ENCODE data around the gene TRPC4.
A peak's percentile ranks its signal among the peaks of the same experiment; 100 is the strongest.

Gene TRPC4

DNA sequence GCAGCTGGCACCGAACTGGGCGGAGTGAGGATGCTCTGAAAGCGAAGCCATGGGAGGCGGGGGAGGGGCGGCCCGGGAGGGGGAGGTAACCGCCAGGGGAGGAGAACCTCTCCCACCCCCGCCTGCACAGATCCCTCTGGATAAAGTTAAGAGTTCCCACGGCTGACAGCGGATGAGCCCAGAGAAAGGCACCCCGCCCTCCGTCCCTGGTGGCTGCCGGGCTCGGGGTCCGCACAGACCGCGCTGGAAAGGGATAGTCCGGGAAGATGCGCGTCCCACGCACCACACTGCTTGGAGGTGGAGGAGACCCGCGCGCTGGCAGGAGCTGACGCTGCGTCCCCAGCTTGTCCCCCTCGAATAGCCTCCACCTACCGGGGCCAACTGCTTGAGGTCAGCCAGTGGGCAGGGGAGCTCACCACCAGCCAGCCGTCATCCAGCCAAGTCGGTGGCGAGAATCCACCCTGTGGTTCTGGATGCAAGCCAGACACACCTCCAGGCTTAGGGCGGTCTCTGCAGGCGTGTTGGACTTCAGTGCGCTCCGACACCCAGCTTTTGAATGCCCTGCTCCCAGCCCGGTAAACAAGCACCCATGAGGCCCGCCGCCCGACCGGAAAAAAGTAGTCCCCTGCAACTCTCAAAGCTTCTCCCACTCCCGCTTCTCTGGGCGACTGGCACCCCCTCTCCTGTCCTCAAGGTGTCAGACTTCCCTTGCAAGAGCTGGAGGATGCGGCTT, at the start of gene TRPC4:
Gene TRPC4, minus strand, starts transcription at position 17 of the 733 bp plus-strand sequence. CDS start 86,439 bp downstream, outside the sequence.
- Mint-ChIP-seq H3K9me3 (peaks cover 0 to 6% of the 10 kb centered on the region in 2 donors), H3K27me3 (peaks cover 35% of the 10 kb centered on the region), H3K27ac (no peak within 1 kb of the TSS), H3K4me3 (peak within 1 kb of the TSS in 1 of 2 donors; percentile 29), H3K4me1 (peaks cover 13% of the 10 kb centered on the region)
- ATAC-seq (peak; percentile 26), DNase-seq (no peak)

DNA sequence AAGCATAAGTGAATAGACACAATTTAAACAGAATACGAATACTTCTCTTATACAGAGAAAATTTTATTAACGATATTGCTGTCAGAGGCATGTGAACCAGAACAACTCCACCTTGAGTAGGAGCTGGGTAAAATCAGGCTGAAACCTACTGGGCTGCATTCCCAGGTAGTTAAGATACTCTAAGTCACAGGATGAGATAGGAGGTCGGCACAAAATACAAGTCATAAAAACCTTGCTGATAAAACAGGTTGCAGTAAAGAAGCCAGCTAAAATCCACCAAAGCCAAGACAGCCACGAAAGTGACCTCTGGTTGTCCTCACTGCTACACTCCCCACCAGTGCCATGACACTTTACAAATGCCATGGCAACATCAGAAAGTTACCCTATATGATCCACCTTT, 49.2 kb upstream of the TRPC4 start:
- Mint-ChIP-seq H3K4me1 (no peaks in the 10 kb centered on the region), H3K27me3 (no peaks in the 10 kb centered on the region), H3K27ac (no peak overlapping the region), H3K4me3 (no peak overlapping the region), H3K9me3 (peaks cover 0 to 10% of the 10 kb centered on the region in 2 donors)
- ATAC-seq: no peak
- DNase-seq: no peak

DNA sequence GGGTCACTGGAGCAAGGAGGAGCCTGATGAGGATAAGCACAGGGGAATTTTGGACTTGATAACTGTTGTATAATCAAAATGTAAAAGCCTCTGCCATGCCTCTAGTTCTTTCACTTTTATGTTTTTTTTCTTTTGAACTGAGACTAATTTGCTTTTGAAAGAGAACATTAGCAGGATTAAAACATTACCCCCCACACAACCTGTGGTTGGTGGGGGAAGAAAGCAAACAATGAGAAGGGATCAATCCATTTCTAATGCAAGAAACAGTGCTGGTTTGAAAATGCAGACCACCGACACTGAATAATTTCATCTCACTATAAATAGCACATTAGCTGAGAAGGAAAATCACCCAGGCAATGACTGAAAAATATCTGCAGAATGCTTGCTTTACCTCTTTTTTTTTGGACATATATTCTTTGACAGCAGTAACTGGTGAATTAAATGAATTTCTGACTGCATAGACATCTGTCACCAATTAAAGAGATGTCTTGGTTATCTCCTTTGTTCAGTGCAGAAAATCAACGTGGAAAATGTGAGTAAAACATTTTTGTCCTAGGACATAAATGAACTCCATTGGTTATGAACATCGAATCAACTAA, 48.6 kb upstream of the TRPC4 start:
- DNase-seq (no peak), ATAC-seq (no peak)
- H3K27me3 Mint-ChIP-seq: no peaks in the 10 kb centered on the region
- no peak overlapping the region for H3K4me3 Mint-ChIP-seq
- peaks cover 0 to 10% of the 10 kb centered on the region in 2 donors for H3K9me3 Mint-ChIP-seq
- H3K27ac Mint-ChIP-seq: no peak overlapping the region
- H3K4me1 Mint-ChIP-seq: no peaks in the 10 kb centered on the region

- no peak for ATAC-seq
- H3K4me3 Mint-ChIP-seq: no peak overlapping the region
- peaks cover 10 to 17% of the 10 kb centered on the region in 2 donors for H3K9me3 Mint-ChIP-seq
- no peaks in the 10 kb centered on the region for H3K4me1 Mint-ChIP-seq
- H3K27ac Mint-ChIP-seq: peak overlapping the region in 1 of 2 donors; percentile 57
- no peak for DNase-seq
- no peaks in the 10 kb centered on the region for H3K27me3 Mint-ChIP-seq
Observed at GRCh38 chr13:37914781-37915391, 45.3 kb upstream of the TRPC4 start.

DNA sequence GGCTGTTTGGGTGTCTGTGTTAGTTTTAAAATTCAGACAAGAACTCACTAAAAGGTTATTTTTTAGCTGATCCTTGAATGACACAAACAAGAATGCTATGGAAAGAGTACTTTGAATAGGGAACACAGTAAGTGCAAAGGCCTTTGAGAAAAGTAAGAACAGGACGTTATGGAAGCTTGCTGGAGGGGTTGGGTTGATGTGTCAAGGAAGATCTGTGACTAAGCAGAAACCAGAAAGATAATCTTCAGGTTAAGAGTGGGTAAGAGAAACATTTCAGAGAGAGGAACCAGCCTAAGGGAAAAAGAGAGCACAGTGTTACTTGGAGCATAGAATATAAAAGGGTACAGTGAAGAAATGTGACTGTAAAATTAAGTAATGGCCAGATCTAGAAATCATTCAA, 41.2 kb upstream of the TRPC4 start:
- Mint-ChIP-seq H3K27ac (no peak overlapping the region), H3K4me1 (no peaks in the 10 kb centered on the region), H3K4me3 (no peak overlapping the region), H3K27me3 (no peaks in the 10 kb centered on the region), H3K9me3 (peaks cover 15 to 17% of the 10 kb centered on the region in 2 donors)
- DNase-seq (no peak), ATAC-seq (no peak)

GRCh38 chr13:37906880-37907279, 37.3 kb upstream of the TRPC4 start:
- no peaks in the 10 kb centered on the region for H3K27me3 Mint-ChIP-seq
- H3K9me3 Mint-ChIP-seq: peaks cover 15 to 25% of the 10 kb centered on the region in 2 donors
- no peak overlapping the region for H3K27ac Mint-ChIP-seq
- ATAC-seq (no peak), DNase-seq (no peak)
- no peaks in the 10 kb centered on the region for H3K4me1 Mint-ChIP-seq
- H3K4me3 Mint-ChIP-seq: no peak overlapping the region

DNA sequence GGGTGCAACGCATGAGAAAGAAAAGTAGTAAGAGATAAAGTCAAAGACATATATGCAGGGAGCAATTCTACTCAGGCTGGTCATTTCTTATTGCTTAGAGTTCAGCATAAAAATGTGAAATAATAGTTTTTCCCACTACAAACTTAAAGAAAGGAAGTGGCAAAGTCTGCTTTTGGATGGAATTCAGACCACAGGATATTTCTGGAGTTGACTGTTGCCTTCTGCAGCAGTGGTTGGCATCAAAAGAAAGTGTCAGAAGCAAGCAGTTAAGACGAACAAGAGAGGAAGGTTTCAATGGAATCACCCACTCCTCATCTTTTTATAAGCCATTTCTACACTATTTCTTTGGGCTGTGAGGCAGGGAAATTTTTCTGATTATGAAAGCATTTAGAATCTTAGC, 36.2 kb upstream of the TRPC4 start:
- Mint-ChIP-seq H3K9me3 (peaks cover 11 to 21% of the 10 kb centered on the region in 2 donors), H3K27ac (no peak overlapping the region), H3K4me3 (no peak overlapping the region), H3K4me1 (no peaks in the 10 kb centered on the region), H3K27me3 (no peaks in the 10 kb centered on the region)
- ATAC-seq (no peak), DNase-seq (no peak)

DNA sequence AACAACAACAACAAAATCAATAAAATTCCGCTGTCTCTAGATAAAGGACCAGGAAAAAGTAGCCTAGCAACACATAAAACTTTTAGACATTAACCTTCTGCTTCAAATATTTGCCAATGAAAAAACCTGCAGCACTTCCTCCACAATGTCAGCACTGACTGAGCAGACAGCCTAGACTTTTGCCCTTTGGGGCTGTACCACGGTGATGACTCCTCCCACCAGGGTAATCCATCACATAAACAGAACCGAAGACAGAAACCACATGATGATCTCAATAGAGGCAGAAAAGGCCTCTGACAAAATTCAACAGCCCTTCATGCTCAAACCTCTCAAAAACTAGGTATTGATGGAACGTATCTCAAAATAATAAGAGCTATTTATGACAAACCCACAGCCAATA, 30.2 kb upstream of the TRPC4 start:
- ATAC-seq: no peak
- Mint-ChIP-seq H3K4me3 (no peak overlapping the region), H3K27me3 (no peaks in the 10 kb centered on the region), H3K4me1 (no peaks in the 10 kb centered on the region), H3K9me3 (peaks cover 5 to 18% of the 10 kb centered on the region in 2 donors), H3K27ac (no peak overlapping the region)
- DNase-seq: no peak

GRCh38 chr13:37893321-37893720, 23.7 kb upstream of the TRPC4 start:
- H3K27me3 Mint-ChIP-seq: no peaks in the 10 kb centered on the region
- no peak overlapping the region for H3K27ac Mint-ChIP-seq
- ATAC-seq: no peak

GRCh38 chr13:37889820-37890219, 20.2 kb upstream of the TRPC4 start:
- DNase-seq (no peak), ATAC-seq (no peak)
- Mint-ChIP-seq H3K27ac (no peak overlapping the region), H3K9me3 (peaks cover 7 to 8% of the 10 kb centered on the region in 2 donors), H3K4me3 (no peak overlapping the region), H3K27me3 (no peaks in the 10 kb centered on the region), H3K4me1 (no peaks in the 10 kb centered on the region)

More at GRCh38 chr13:37893321-37893720, 23.7 kb upstream of the TRPC4 start:
- no peak for DNase-seq
- Mint-ChIP-seq H3K4me3 (no peak overlapping the region), H3K9me3 (peaks cover 0 to 2% of the 10 kb centered on the region in 2 donors), H3K4me1 (no peaks in the 10 kb centered on the region)

DNA sequence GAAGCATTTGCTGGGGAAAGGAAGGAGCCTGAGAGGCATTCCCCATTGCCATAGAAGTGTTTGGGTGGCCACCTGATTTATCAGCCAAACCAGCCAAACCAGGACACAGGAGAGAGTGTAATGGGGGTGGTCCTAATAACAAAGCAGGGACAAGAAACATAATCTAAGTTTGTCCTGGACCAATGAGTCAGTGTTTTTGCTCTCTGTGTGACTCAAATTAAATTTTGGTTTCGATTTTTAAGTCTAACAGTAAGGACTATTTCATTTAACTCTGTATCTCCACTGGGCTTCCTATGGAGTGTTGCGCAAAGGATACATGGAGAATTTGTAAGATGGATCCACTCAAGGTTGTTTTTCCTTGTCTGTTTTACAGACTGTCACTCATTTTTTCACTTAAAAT, 19.5 kb upstream of the TRPC4 start:
- Mint-ChIP-seq H3K9me3 (peaks cover 7 to 8% of the 10 kb centered on the region in 2 donors), H3K4me3 (no peak overlapping the region), H3K27ac (no peak overlapping the region), H3K27me3 (no peaks in the 10 kb centered on the region), H3K4me1 (no peaks in the 10 kb centered on the region)
- DNase-seq: no peak
- no peak for ATAC-seq

GRCh38 chr13:37886879-37887278, 17.3 kb upstream of the TRPC4 start:
- H3K4me3 Mint-ChIP-seq: no peak overlapping the region
- DNase-seq: no peak
- H3K27ac Mint-ChIP-seq: no peak overlapping the region
- no peaks in the 10 kb centered on the region for H3K4me1 Mint-ChIP-seq
- peaks cover 7 to 8% of the 10 kb centered on the region in 2 donors for H3K9me3 Mint-ChIP-seq
- no peak for ATAC-seq
- H3K27me3 Mint-ChIP-seq: no peaks in the 10 kb centered on the region

DNA sequence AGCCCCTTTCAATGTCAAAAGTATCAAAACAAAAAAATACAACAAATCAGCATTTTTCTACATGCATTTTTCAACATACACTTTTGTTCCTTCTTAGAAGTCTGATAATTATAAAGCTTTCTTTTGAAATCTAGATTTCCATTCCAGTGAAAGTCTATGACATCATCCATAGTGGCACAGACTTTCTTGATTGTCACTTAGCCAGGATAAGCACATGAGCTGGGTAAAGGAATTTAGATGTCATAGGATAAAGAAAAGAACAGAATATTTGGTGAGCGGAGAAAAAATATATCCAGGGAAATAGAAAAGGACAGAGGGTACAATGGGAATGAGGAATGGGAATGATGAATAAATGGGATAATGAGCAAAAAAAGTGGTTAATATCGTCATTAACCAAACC, 15.1 kb upstream of the TRPC4 start:
- H3K9me3 Mint-ChIP-seq: peaks cover 7 to 8% of the 10 kb centered on the region in 2 donors
- DNase-seq: no peak
- no peak for ATAC-seq
- H3K27me3 Mint-ChIP-seq: no peaks in the 10 kb centered on the region
- no peak overlapping the region for H3K4me3 Mint-ChIP-seq
- no peaks in the 10 kb centered on the region for H3K4me1 Mint-ChIP-seq
- no peak overlapping the region for H3K27ac Mint-ChIP-seq

GRCh38 chr13:37884026-37884425, 14.5 kb upstream of the TRPC4 start:
- no peak for DNase-seq
- Mint-ChIP-seq H3K9me3 (peaks cover 7 to 8% of the 10 kb centered on the region in 2 donors), H3K4me1 (no peaks in the 10 kb centered on the region), H3K4me3 (no peak overlapping the region), H3K27me3 (no peaks in the 10 kb centered on the region), H3K27ac (no peak overlapping the region)
- ATAC-seq: no peak

DNA sequence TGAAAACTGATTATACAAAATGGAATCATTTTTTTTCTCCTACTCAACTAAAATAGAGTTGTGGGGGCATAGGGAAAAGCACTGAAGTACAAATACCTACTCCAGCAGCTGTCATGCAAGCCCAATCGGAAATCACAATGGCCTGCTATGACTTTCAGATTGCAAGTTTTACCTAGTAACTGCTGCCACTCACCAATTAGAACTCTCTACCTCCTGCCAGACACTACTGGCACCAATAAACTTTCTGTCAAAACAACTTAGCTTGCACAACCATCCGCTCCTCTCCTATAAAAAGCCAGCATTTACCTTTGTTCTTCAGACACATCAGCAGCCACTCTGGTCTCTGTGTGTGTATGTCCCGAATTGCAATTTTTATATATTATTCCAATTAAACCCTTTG, 9.3 kb upstream of the TRPC4 start:
- Mint-ChIP-seq H3K4me1 (no peaks in the 10 kb centered on the region), H3K27me3 (no peaks in the 10 kb centered on the region), H3K9me3 (peaks cover 0 to 17% of the 10 kb centered on the region in 2 donors), H3K4me3 (no peak overlapping the region), H3K27ac (no peak overlapping the region)
- no peak for ATAC-seq
- DNase-seq: no peak

GRCh38 chr13:37878496-37878895, 8.9 kb upstream of the TRPC4 start:
- H3K27ac Mint-ChIP-seq: no peak overlapping the region
- H3K4me1 Mint-ChIP-seq: no peaks in the 10 kb centered on the region
- H3K9me3 Mint-ChIP-seq: peaks cover 0 to 17% of the 10 kb centered on the region in 2 donors
- no peaks in the 10 kb centered on the region for H3K27me3 Mint-ChIP-seq
- DNase-seq (no peak), ATAC-seq (no peak)
- H3K4me3 Mint-ChIP-seq: no peak overlapping the region

Data from stimulated activated naive CD8-positive, alpha-beta T cell treated with anti-CD3 and anti-CD28 coated beads, Interleukin-15, amount 100 ng/mL, for 72 hours (primary cell).